ENCODE results near the gene ZBTB20. TPM values are rescaled to one million over a fixed set of nuclear protein-coding genes. Genes with fewer than 3 reads are reported as not detected.

The ZBTB20 gene
- total RNA-seq, 2 experiments from 2014 or later, result 5.2 to 6.4 TPM

GRCh38 chr3:115062412-115062956, 84.6 kb downstream of the ZBTB20 start:
- Mint-ChIP-seq H3K9me3 (ENCODE audit: low read depth) (no peaks in the 10 kb centered on the region), H3K4me1 (peaks cover 7% of the 10 kb centered on the region), H3K4me3 (no peak overlapping the region), H3K27me3 (no peaks in the 10 kb centered on the region), H3K27ac (no peak overlapping the region), H3K36me3 (ENCODE audit: low read depth) (peaks cover 9% of the 10 kb centered on the region)
- POLR2A ChIA-PET, result no interaction called here
- DNase-seq, result no peak
- no peak for ATAC-seq
- intact Hi-C loops (cut with DNase I, micrococcal nuclease), result no loop called here
- CTCF ChIA-PET, result interaction anchor here (1.0 kb wide), 1 partner anchor 9 kb away, joined by 4 read pairs; no protein-coding TSS in a partner anchor

DNA sequence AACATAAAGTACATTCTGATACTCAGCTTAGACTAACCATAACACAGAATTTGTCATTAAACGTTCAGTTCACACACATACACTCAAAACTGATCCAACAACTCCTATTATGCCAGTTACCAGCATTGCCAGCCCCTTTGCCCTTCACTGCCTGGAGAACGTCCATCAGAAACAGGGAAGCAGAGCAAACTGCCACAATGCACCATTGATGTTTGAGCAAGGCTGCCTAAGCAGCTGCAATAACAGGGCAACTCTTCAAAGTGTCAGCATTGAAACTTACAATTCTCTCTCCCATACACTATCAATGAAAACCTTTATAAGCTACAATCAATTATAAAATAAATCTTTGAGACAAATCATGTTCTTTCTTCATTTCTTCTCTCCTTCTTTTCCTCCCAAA, 85.1 kb downstream of the ZBTB20 start:
- H3K4me1 Mint-ChIP-seq, result peaks cover 7% of the 10 kb centered on the region
- no peak overlapping the region for H3K4me3 Mint-ChIP-seq
- no peaks in the 10 kb centered on the region for H3K27me3 Mint-ChIP-seq
- intact Hi-C loops (cut with DNase I, micrococcal nuclease), result no loop called here
- no peak for ATAC-seq
- H3K9me3 Mint-ChIP-seq (ENCODE audit: low read depth), result no peaks in the 10 kb centered on the region
- POLR2A ChIA-PET, result no interaction called here
- no peak overlapping the region for H3K27ac Mint-ChIP-seq
- no peak for DNase-seq
- peaks cover 8% of the 10 kb centered on the region for H3K36me3 Mint-ChIP-seq (ENCODE audit: low read depth)
- CTCF ChIA-PET, result interaction anchor here (1.0 kb wide), 1 partner anchor 8 kb away, joined by 4 read pairs; no protein-coding TSS in a partner anchor

DNA sequence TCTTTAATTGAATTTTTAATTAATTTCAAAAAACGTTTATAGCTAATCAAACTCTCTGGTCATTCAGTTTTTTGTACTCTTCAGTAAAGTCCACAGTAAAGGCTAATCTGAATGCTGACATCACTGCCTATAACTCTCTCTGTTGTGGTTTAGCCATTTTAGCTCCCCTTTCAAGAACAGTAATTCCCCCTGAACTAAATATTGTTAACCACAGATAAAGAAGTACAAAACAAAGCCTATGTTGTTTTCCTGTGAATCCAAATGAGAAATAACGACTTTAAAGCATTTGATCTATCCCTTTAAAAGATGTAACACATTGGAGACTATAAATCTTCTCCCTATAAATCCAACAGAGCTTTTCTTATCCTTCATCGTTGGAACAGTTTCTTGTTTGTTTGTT, 94.2 kb downstream of the ZBTB20 start:
- Mint-ChIP-seq H3K27ac (no peak overlapping the region), H3K36me3 (ENCODE audit: low read depth) (no peaks in the 10 kb centered on the region), H3K4me3 (no peak overlapping the region), H3K27me3 (no peaks in the 10 kb centered on the region), H3K9me3 (ENCODE audit: low read depth) (no peaks in the 10 kb centered on the region), H3K4me1 (peaks cover 3% of the 10 kb centered on the region)
- DNase-seq (no peak), ATAC-seq (no peak)
- intact Hi-C loops (cut with DNase I, micrococcal nuclease), result no loop called here
- ChIA-PET POLR2A (interaction anchor here (0.6 kb wide), 1 partner anchor 179 kb away, joined by 6 read pairs; no protein-coding TSS in a partner anchor), CTCF (interaction anchor here (0.7 to 1.3 kb wide), 4 partner anchors 11 to 39 kb away, joined by 3 to 7 read pairs (median 5); no protein-coding TSS in a partner anchor)

DNA sequence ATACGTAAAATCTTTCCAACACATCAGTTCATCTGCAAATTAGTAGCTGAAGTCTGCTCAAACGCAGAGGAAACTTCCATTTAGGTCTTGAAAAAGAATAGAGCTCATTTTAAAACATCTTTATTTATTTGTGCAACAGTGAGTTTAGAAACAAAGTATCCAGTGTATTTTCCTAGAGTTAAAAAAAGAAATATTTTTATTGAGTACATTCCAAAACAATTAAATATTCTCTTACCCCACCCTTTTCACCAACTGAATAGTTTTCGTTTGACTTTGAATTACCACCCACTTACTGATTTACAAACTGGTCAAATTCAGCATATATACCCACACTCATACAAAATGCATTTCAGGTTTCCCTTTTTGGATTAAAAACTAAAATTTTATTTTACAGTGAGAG, 104.7 kb downstream of the ZBTB20 start:
- Mint-ChIP-seq H3K4me1 (peaks cover 11% of the 10 kb centered on the region), H3K27me3 (no peaks in the 10 kb centered on the region), H3K4me3 (no peak overlapping the region), H3K27ac (no peak overlapping the region), H3K9me3 (ENCODE audit: low read depth) (no peaks in the 10 kb centered on the region), H3K36me3 (ENCODE audit: low read depth) (no peaks in the 10 kb centered on the region)
- ChIA-PET CTCF (interaction anchor here (0.7 to 2.0 kb wide), 10 partner anchors 11 to 658 kb away, joined by 3 to 7 read pairs (median 4); no protein-coding TSS in a partner anchor), POLR2A (no interaction called here)
- no peak for ATAC-seq
- DNase-seq, result no peak
- intact Hi-C loops (cut with DNase I, micrococcal nuclease), result loop anchor here in 1 of 2 experiments (5.0 kb wide), 1 partner anchor 125 kb away; no protein-coding TSS in a partner anchor

DNA sequence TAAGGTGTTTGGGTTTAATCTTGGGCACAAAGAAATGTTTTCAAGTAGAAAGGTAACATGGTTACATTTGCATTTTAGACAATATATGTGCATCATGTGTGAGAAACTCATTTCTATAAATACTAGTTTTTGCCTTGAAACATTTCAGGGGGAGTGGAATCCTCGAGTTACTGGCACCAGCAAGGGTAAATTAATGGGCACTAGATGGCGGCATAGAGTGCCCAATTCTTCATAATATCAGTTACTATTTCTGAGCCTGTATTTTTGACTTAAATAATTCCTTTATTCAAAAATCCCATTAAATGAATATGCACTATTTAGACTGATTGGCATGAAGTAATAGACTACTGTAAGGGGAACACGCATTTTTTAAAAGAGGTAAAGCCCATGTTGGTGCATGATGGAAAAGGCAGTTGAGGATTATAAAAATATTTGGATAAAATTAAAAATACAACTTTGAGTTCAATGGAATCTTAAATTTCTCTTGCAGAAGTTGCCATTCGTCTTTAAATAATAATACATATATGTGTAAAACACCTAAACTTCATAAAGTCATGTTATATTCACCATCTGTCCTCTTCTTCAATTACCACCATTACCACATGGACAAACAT, 106.3 kb downstream of the ZBTB20 start:
- intact Hi-C loops (cut with DNase I, micrococcal nuclease), result loop anchor here (1.0 to 5.0 kb wide), 7 partner anchors 52 to 774 kb away; no protein-coding TSS in a partner anchor
- CTCF ChIA-PET, result interaction anchor here (0.9 to 1.5 kb wide), 4 partner anchors 20 to 183 kb away, joined by 3 to 5 read pairs (median 4); no protein-coding TSS in a partner anchor
- POLR2A ChIA-PET, result interaction anchor here (0.7 kb wide), 1 partner anchor 213 kb away, joined by 3 read pairs; no protein-coding TSS in a partner anchor
- H3K27ac Mint-ChIP-seq, result no peak overlapping the region
- peaks cover 11% of the 10 kb centered on the region for H3K4me1 Mint-ChIP-seq
- no peaks in the 10 kb centered on the region for H3K36me3 Mint-ChIP-seq (ENCODE audit: low read depth)
- ATAC-seq, result peak; percentile 61
- no peak overlapping the region for H3K4me3 Mint-ChIP-seq
- H3K9me3 Mint-ChIP-seq (ENCODE audit: low read depth), result no peaks in the 10 kb centered on the region
- H3K27me3 Mint-ChIP-seq, result no peaks in the 10 kb centered on the region
- peak; percentile 50 for DNase-seq

DNA sequence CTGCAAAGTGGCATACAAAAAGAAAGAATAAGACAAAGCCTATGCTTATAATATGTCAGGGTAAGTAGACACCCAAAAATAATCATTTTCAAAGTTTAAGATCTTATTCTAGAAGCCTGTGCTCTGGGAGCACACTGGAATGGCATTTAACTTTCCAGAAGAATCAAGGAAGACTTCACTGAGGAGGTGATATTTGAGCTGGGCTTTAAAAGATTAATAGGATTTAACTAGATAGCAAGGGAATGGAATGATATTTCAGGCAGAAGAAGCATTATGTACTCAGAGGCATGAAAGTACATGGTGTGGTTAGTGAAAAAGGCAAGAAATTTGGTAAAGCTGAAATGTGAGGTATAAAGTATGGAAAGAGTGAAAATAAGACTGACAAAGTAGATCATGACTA, 106.8 kb downstream of the ZBTB20 start:
- CTCF ChIA-PET, result interaction anchor here (0.9 to 1.2 kb wide), 2 partner anchors 20 to 124 kb away, joined by 3 to 5 read pairs; no protein-coding TSS in a partner anchor

GRCh38 chr3:115038817-115039216, 108.3 kb downstream of the ZBTB20 start:
- H3K4me1 Mint-ChIP-seq, result peaks cover 14% of the 10 kb centered on the region
- DNase-seq (no peak), ATAC-seq (no peak)
- peaks cover 3% of the 10 kb centered on the region for H3K9me3 Mint-ChIP-seq (ENCODE audit: low read depth)
- H3K36me3 Mint-ChIP-seq (ENCODE audit: low read depth), result peaks cover 3% of the 10 kb centered on the region
- ChIA-PET CTCF (interaction anchor here (1.3 kb wide), 1 partner anchor 15 kb away, joined by 3 read pairs; no protein-coding TSS in a partner anchor), POLR2A (no interaction called here)
- H3K27me3 Mint-ChIP-seq, result no peaks in the 10 kb centered on the region
- no peak overlapping the region for H3K4me3 Mint-ChIP-seq
- no peak overlapping the region for H3K27ac Mint-ChIP-seq
- intact Hi-C loops (cut with DNase I, micrococcal nuclease), result no loop called here

More for the DNA sequence above, 106.8 kb downstream of the ZBTB20 start:
- POLR2A ChIA-PET, result interaction anchor here (0.7 kb wide), 1 partner anchor 213 kb away, joined by 3 read pairs; no protein-coding TSS in a partner anchor
- Mint-ChIP-seq H3K36me3 (ENCODE audit: low read depth) (no peaks in the 10 kb centered on the region), H3K9me3 (ENCODE audit: low read depth) (no peaks in the 10 kb centered on the region), H3K27ac (no peak overlapping the region), H3K27me3 (no peaks in the 10 kb centered on the region), H3K4me1 (peaks cover 9% of the 10 kb centered on the region), H3K4me3 (no peak overlapping the region)
- no peak for DNase-seq
- intact Hi-C loops (cut with DNase I, micrococcal nuclease), result loop anchor here (1.0 to 5.0 kb wide), 7 partner anchors 53 to 775 kb away; no protein-coding TSS in a partner anchor
- no peak for ATAC-seq

- DNase-seq (no peak), ATAC-seq (no peak)
- Mint-ChIP-seq H3K27ac (no peak overlapping the region), H3K36me3 (ENCODE audit: low read depth) (peaks cover 5% of the 10 kb centered on the region), H3K9me3 (ENCODE audit: low read depth) (no peaks in the 10 kb centered on the region), H3K4me3 (no peak overlapping the region), H3K27me3 (no peaks in the 10 kb centered on the region), H3K4me1 (no peaks in the 10 kb centered on the region)
- intact Hi-C loops (cut with DNase I, micrococcal nuclease), result no loop called here
- CTCF ChIA-PET, result interaction anchor here (0.9 kb wide), 1 partner anchor 43 kb away, joined by 4 read pairs; no protein-coding TSS in a partner anchor
- POLR2A ChIA-PET, result no interaction called here
These were observed 124.2 kb downstream of the ZBTB20 start for GRCh38 chr3:115022835-115023398.

- Mint-ChIP-seq H3K27me3 (no peaks in the 10 kb centered on the region), H3K9me3 (ENCODE audit: low read depth) (peaks cover under 1% of the 10 kb centered on the region), H3K27ac (no peak overlapping the region), H3K36me3 (ENCODE audit: low read depth) (peaks cover 5% of the 10 kb centered on the region), H3K4me3 (no peak overlapping the region), H3K4me1 (no peaks in the 10 kb centered on the region)
- no peak for ATAC-seq
- no peak for DNase-seq
- CTCF ChIA-PET, result no interaction called here
- POLR2A ChIA-PET, result no interaction called here
- intact Hi-C loops (cut with DNase I, micrococcal nuclease), result no loop called here
These were observed 124.9 kb downstream of the ZBTB20 start for GRCh38 chr3:115022199-115022598.

- POLR2A ChIA-PET, result no interaction called here
- CTCF ChIA-PET, result interaction anchor here (1.0 to 1.5 kb wide), 2 partner anchors 19 to 40 kb away, joined by 3 to 5 read pairs; no protein-coding TSS in a partner anchor
- H3K27me3 Mint-ChIP-seq, result no peaks in the 10 kb centered on the region
- no peak overlapping the region for H3K27ac Mint-ChIP-seq
- DNase-seq (no peak), ATAC-seq (no peak)
- intact Hi-C loops (cut with DNase I, micrococcal nuclease), result no loop called here
- no peak overlapping the region for H3K4me3 Mint-ChIP-seq
- peaks cover 11% of the 10 kb centered on the region for H3K9me3 Mint-ChIP-seq (ENCODE audit: low read depth)
- H3K4me1 Mint-ChIP-seq, result no peaks in the 10 kb centered on the region
- peaks cover 17% of the 10 kb centered on the region for H3K36me3 Mint-ChIP-seq (ENCODE audit: low read depth)
These were observed 126.0 kb downstream of the ZBTB20 start for GRCh38 chr3:115021061-115021460.

DNA sequence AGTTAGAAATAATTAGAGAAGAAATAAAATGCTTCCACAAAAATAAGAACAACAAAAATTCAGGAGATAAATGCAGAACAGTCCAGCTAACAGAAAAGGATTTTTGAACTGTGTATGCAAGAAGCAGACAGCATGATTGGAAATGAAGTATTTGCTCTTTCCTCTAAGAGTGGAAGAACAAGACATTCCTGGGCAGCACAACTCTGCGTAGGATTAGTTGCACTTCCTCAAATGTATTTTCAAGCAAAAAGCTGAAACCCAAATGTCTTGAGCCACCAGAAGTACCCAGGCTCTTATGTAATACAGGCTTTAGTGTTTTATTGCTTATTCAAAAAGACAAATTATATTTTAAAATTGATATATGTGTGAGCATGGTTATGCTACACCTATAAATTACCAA, 127.2 kb downstream of the ZBTB20 start:
- Mint-ChIP-seq H3K9me3 (ENCODE audit: low read depth) (peaks cover 15% of the 10 kb centered on the region), H3K4me3 (no peak overlapping the region), H3K27ac (no peak overlapping the region), H3K4me1 (no peaks in the 10 kb centered on the region), H3K36me3 (ENCODE audit: low read depth) (peaks cover 17% of the 10 kb centered on the region), H3K27me3 (no peaks in the 10 kb centered on the region)
- ChIA-PET POLR2A (no interaction called here), CTCF (interaction anchor here (1.5 kb wide), 1 partner anchor 20 kb away, joined by 5 read pairs; no protein-coding TSS in a partner anchor)
- DNase-seq (no peak), ATAC-seq (no peak)
- intact Hi-C loops (cut with DNase I, micrococcal nuclease), result no loop called here
